K562 (cell line): ENCODE data around the gene BNIP3.

Source experiments
- BRCA1 ChIP-seq, 2 experiments: fragments of 450-650 bp in 1 of 2; sonication (generic) in 1 of 2; formaldehyde crosslinking in 1 of 2; IDR thresholded peaks; 2 replicates each; pipeline versions ENCODE4 v1.5.0 to v1.6.1; 2017 to 2020; ENCODE audit warnings: mild to moderate bottlenecking in 1 of 2, missing genetic modification reagents in 1 of 2
- ERF ChIP-seq: fragments of 450-650 bp; formaldehyde crosslinking; IDR thresholded peaks from 2 replicates; pipeline ENCODE4 v1.4.0; 2020; ENCODE audit warnings: mild to moderate bottlenecking, mixed read lengths
- EZH2 ChIP-seq: IDR thresholded peaks from 2 replicates; pipeline ENCODE4 v1.6.1; 2012; ENCODE audit warnings: low read depth, mild to moderate bottlenecking, inconsistent platforms, low read length, borderline replicate concordance
- FOXM1 ChIP-seq, 2 experiments: fragments of 450-650 bp in 1 of 2; sonication (generic) in 1 of 2; formaldehyde crosslinking in 1 of 2; IDR thresholded peaks; 2 replicates each; pipeline versions ENCODE4 v1.6.1 to v1.9.0; 2017 to 2022; ENCODE audit warnings: low read depth in 2 of 2, mild to moderate bottlenecking in 2 of 2, missing genetic modification reagents in 1 of 2, moderate library complexity in 1 of 2
- SMC3 ChIP-seq: conservative IDR thresholded peaks from 2 replicates; pipeline ENCODE4 v1.6.1; 2011; ENCODE audit warnings: low read depth, low read length, improper control_type of control experiment; ENCODE audit not compliant: insufficient read depth
- SP1 ChIP-seq: sonication (generic); formaldehyde crosslinking; IDR thresholded peaks from 2 replicates; pipeline ENCODE4 v1.8.1; 2022; ENCODE audit warnings: mild to moderate bottlenecking, missing genetic modification reagents
- ZBTB8A ChIP-seq: fragments of 450-650 bp; IDR thresholded peaks from 2 replicates; pipeline ENCODE4 v1.6.1; 2018; ENCODE audit warnings: mild to moderate bottlenecking, moderate library complexity; ENCODE audit not compliant: partially characterized antibody
- TF ChIP-seq, protein P1 (sequence below), 3 experiments: IDR thresholded peaks in 2 of 3; conservative IDR thresholded peaks in 1 of 3; 2 replicates each; pipeline ENCODE4 v1.5.1; 2011 to 2012; ENCODE audit warnings: low read length in 3 of 3, mild to moderate bottlenecking in 3 of 3, control low read depth in 2 of 3, improper control_type of control experiment in 1 of 3, inconsistent platforms in 1 of 3, low read depth in 1 of 3, mixed read lengths in 1 of 3, moderate library complexity in 1 of 3; ENCODE audit not compliant: insufficient read depth in 2 of 3

DNA sequence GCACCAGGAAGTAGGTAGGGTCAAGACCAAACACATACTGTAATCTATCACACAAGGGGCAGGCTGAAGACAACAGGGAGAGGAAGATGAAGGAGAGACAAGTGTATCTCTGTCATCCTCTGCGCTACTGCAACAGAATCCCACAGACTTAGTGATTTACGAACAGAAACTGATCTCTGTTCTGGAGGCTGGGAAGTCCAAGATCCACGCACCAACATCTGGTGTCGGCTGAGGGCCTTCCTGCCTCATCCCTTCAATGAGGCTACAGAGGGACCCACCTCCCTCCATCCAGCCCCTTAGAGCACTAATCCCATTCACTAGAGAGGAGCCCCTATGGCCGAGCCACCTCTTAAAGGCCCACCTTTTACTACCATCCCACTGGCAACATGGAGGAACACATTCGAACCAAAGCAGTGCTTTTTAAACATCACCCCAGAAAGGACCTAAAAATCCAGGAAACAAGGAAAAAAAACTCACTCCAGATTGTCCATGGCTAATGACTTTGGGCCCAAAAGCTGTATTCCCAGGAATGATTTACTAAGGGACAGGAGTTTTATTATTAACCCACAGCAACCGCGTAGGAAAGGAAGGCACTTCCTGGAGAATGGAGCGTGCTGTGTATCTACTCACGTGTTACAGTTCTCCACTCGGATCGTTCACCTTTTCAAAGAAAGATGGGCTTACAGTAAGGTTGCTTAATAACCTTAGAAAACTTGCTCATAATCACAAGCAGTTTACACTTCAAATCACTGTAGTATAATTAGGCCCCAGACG, 4.2 kb downstream of the BNIP3 start:
- TF ChIP-seq SP1 (CRISPR knock-in tag) = no peak
- TF ChIP-seq EZH2 = no peak
- no peak for TF ChIP-seq BRCA1 (IDR thresholded peaks at IDR 0.05)
- TF ChIP-seq BRCA1 (CRISPR knock-in tag; IDR thresholded peaks at IDR 0.05) = no peak
- no peak for TF ChIP-seq SMC3
- no peak for TF ChIP-seq ERF (CRISPR knock-in tag)
- no peak for TF ChIP-seq ZBTB8A
- no peak for TF ChIP-seq FOXM1 (IDR thresholded peaks at IDR 0.05; ENCODE audit: low read depth)
- TF ChIP-seq FOXM1 (CRISPR knock-in tag; IDR thresholded peaks at IDR 0.05; ENCODE audit: low read depth) = no peak
- TF ChIP-seq, protein P1, sequence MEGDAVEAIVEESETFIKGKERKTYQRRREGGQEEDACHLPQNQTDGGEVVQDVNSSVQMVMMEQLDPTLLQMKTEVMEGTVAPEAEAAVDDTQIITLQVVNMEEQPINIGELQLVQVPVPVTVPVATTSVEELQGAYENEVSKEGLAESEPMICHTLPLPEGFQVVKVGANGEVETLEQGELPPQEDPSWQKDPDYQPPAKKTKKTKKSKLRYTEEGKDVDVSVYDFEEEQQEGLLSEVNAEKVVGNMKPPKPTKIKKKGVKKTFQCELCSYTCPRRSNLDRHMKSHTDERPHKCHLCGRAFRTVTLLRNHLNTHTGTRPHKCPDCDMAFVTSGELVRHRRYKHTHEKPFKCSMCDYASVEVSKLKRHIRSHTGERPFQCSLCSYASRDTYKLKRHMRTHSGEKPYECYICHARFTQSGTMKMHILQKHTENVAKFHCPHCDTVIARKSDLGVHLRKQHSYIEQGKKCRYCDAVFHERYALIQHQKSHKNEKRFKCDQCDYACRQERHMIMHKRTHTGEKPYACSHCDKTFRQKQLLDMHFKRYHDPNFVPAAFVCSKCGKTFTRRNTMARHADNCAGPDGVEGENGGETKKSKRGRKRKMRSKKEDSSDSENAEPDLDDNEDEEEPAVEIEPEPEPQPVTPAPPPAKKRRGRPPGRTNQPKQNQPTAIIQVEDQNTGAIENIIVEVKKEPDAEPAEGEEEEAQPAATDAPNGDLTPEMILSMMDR (IDR thresholded peaks at IDR 0.05 in 2 of 3, conservative IDR thresholded peaks at IDR 0.05 in 1 of 3; ENCODE audit: insufficient read depth in 2 of 3, low read depth in 1 of 3, low read length in 3 of 3) = no peak
